Measurements from ENCODE around the gene CAMKMT.

- no peak for TF ChIP-seq CTCF (IDR thresholded peaks at IDR 0.05)
- no peak for TF ChIP-seq POLR2A (IDR thresholded peaks at IDR 0.05)
Observed at GRCh38 chr2:44450082-44450481, 88.3 kb downstream of the CAMKMT start.
